Choroid plexus epithelial cell (primary cell): ENCODE measurements around the gene UPK3A.

ENCODE experiments used
- DNase-seq: peaks from one replicate; pipeline ENCODE4 v3.0.0-alpha.2; 2010; ENCODE audit warnings: low read depth
- H3K4me3 ChIP-seq: 2 replicates; pipeline ENCODE4 v1.5.1; 2011; ENCODE audit warnings: low read depth, mild to moderate bottlenecking, control low read depth, low read length, moderate library complexity
- TF ChIP-seq, protein P1 (sequence below): conservative IDR thresholded peaks from 2 replicates; pipeline ENCODE4 v1.5.1; 2011; ENCODE audit warnings: low read depth, mild to moderate bottlenecking, control low read depth, inconsistent platforms, low read length, moderate library complexity

The UPK3A gene

GRCh38 chr22:45298934-45299505 lies 14.3 kb downstream of the UPK3A start:
- no peak overlapping the region for H3K4me3 ChIP-seq
- TF ChIP-seq, protein P1, sequence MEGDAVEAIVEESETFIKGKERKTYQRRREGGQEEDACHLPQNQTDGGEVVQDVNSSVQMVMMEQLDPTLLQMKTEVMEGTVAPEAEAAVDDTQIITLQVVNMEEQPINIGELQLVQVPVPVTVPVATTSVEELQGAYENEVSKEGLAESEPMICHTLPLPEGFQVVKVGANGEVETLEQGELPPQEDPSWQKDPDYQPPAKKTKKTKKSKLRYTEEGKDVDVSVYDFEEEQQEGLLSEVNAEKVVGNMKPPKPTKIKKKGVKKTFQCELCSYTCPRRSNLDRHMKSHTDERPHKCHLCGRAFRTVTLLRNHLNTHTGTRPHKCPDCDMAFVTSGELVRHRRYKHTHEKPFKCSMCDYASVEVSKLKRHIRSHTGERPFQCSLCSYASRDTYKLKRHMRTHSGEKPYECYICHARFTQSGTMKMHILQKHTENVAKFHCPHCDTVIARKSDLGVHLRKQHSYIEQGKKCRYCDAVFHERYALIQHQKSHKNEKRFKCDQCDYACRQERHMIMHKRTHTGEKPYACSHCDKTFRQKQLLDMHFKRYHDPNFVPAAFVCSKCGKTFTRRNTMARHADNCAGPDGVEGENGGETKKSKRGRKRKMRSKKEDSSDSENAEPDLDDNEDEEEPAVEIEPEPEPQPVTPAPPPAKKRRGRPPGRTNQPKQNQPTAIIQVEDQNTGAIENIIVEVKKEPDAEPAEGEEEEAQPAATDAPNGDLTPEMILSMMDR: no peak

GRCh38 chr22:45302751-45303150 lies 18.0 kb downstream of the UPK3A start:
- TF ChIP-seq, protein P1: no peak
- no peak overlapping the region for H3K4me3 ChIP-seq
- DNase-seq: no peak

More at GRCh38 chr22:45298934-45299505, 14.3 kb downstream of the UPK3A start:
- DNase-seq: no peak

GRCh38 chr22:45303181-45303580 lies 18.4 kb downstream of the UPK3A start:
- TF ChIP-seq, protein P1: no peak
- no peak for DNase-seq
- no peak overlapping the region for H3K4me3 ChIP-seq

- TF ChIP-seq, protein P1: no peak
- DNase-seq: no peak
- H3K4me3 ChIP-seq: no peak overlapping the region
These were observed 20.2 kb downstream of the UPK3A start for GRCh38 chr22:45304971-45305370.

GRCh38 chr22:45305456-45306075 lies 20.8 kb downstream of the UPK3A start:
- TF ChIP-seq, protein P1: no peak

GRCh38 chr22:45306139-45306538 lies 21.4 kb downstream of the UPK3A start:
- no peak overlapping the region for H3K4me3 ChIP-seq
- no peak for DNase-seq

More at GRCh38 chr22:45305456-45306075, 20.8 kb downstream of the UPK3A start:
- H3K4me3 ChIP-seq: no peak overlapping the region
- DNase-seq: no peak

More at GRCh38 chr22:45306139-45306538, 21.4 kb downstream of the UPK3A start:
- TF ChIP-seq, protein P1: no peak
